Effector CD4-positive, alpha-beta T cell (primary cell): Measurements from ENCODE around the gene OR6K6. TPM values are rescaled to one million over a fixed set of nuclear protein-coding genes. Genes with fewer than 3 reads are reported as not detected.

Experiments
- DNase-seq: peaks from one replicate; pipeline ENCODE4 v3.0.0-alpha.2; 2020
- total RNA-seq: gene quantifications from one replicate; lab custom pipeline; 2026; lab: John Stamatoyannopoulos, UW

Gene OR6K6, protein sequence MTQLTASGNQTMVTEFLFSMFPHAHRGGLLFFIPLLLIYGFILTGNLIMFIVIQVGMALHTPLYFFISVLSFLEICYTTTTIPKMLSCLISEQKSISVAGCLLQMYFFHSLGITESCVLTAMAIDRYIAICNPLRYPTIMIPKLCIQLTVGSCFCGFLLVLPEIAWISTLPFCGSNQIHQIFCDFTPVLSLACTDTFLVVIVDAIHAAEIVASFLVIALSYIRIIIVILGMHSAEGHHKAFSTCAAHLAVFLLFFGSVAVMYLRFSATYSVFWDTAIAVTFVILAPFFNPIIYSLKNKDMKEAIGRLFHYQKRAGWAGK
- not detected for total RNA-seq

DNA sequence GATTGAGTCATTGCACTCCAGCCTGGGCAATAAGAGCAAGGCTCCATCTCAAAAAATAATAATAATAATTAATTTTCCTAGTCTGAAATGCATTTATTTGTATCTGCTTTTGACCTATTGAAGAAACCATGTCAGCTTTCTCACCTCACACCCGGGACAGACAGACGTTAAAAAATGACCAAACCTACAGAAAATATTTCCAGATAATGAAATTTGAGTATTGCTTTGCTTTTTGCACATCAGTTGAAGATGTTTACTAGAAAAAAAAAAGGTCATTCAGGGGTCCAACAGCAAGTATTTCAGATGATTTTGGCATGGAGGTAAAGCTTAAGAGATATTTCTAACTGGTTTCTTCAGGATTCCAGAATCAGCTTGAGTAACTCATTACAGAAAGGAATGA, at the start of gene OR6K6:
Gene OR6K6 (plus strand): TSS at position 301 of the 400 bp plus-strand sequence. CDS start 168 bp downstream, outside the sequence.
- DNase-seq = no peak

GRCh38 chr1:158706096-158706495, 48.4 kb upstream of the OR6K6 start:
- no peak for DNase-seq

DNA sequence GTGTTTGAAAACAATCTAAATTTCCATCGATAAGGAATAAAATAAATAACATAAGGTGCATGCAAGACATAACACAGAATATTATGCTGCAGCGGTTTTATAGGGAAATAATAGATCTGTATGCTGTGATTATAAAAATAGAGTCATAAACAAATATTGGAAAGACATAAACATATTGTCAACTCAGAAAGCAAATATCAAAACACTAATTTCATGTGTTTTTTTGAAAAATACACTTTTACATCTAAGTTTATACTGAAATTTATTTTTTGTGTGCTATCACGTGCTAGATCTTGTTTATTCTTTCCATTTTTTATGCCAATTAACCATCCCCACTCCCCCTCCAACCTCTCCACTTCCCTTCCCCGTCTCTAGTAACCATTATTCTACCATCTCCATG, 43.4 kb upstream of the OR6K6 start:
- no peak for DNase-seq

DNA sequence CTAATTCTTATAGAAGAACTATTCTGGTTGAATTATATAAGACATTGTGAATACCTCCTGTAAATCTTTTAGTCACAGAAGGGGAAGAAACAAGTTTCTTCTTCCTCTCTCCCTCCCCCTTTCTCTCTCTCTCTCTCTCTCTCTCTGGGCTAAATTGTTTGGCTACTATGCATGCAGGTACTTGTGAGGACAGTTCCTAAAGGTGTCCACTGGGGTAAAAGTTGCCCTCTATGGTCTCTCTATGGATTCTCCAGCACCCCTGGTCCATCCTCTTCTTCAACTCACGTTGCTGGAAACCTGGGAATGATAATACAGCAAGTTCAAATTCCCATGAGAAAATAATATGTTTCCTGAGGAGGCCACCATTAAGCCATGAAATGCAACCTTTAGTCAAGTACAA, 39.8 kb upstream of the OR6K6 start:
- DNase-seq = no peak

DNA sequence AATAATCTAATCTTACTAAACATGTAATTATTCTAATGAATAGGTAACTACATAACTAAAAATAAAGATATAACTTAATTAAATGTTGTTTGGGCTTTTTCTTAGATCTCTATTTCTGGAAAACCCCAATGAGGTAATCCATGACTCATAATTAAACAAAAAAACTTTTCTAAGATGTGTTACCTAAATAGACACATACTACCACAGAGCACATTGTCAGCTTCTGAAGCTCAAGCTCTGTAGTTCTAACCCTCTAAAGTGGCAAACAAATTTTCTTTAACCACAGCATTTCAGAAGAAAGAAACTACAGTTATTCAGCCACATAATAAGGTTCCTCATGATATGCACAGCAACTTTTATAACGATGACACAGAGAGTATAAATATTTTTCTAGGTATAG, 38.2 kb upstream of the OR6K6 start:
- no peak for DNase-seq

DNA sequence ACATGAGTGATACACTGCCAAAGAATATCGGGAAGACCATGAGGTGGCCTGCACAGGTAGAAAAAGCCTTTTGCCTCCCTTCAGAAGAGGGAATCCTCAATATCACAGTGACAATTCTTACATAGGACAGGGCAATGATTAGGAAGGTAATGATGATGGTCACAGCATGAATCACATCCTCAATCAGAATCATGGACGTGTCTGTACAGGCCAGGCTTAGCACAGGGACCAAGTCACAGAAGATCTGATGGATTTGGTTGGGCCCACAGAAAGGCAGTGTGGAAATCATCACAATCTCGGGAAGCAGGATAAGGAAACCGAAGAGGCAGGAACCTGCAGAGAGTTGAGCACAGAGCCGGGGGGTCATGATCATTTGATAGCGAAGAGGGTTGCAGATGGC, 37.2 kb upstream of the OR6K6 start:
- DNase-seq = no peak

DNA sequence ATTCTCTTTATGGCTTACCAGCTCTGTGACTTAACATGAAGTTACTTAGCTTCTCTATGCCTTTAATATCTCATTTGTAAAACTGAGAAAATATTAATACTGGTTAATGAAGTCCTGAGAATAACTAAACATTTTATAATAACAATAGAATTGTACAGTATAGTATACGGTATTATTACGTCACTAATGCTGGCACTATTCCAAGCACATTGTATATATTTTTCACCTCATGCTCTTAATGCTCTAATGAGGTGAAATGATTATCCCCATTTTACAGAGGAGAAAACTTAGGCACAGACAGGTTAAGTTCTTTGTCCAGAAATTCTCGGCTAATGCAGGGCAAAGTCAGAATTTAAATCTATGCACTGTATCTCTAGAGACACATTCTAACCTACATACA, 34.9 kb upstream of the OR6K6 start:
- DNase-seq = no peak

DNA sequence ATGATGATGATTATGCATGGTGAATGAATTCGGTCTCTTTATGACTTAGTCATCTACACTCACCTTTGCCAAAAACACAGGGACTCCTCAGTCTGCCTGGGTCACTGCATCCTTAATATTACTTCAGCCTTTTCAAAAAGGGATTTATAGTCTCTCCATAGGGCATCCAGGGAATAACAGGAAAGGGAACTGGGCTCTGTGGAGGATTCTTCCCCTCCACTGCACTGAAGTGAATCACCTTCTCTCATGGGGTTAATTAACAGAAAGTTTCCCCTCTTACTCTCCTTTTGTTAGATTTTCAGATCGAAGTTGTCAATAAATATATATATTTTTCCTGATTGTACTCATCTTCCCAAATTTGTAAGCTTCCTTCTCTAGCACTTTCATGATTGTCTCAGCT, 33.9 kb upstream of the OR6K6 start, which contains the start of gene OR6K3:
Gene OR6K3 (minus strand): TSS at position 101 of the 400 bp plus-strand sequence. CDS start 2,605 bp downstream, outside the sequence.
- no peak for DNase-seq

GRCh38 chr1:158724442-158724841, 30.1 kb upstream of the OR6K6 start:
- DNase-seq = no peak

GRCh38 chr1:158728510-158729225, 25.9 kb upstream of the OR6K6 start:
- DNase-seq = no peak

GRCh38 chr1:158730453-158730852, 24.1 kb upstream of the OR6K6 start:
- no peak for DNase-seq

- no peak for DNase-seq
Observed at GRCh38 chr1:158731707-158732106, 22.8 kb upstream of the OR6K6 start.

- no peak for DNase-seq
Observed at GRCh38 chr1:158732524-158732923, 22.0 kb upstream of the OR6K6 start.

- DNase-seq = no peak
Observed at GRCh38 chr1:158735848-158736247, 18.7 kb upstream of the OR6K6 start.

DNA sequence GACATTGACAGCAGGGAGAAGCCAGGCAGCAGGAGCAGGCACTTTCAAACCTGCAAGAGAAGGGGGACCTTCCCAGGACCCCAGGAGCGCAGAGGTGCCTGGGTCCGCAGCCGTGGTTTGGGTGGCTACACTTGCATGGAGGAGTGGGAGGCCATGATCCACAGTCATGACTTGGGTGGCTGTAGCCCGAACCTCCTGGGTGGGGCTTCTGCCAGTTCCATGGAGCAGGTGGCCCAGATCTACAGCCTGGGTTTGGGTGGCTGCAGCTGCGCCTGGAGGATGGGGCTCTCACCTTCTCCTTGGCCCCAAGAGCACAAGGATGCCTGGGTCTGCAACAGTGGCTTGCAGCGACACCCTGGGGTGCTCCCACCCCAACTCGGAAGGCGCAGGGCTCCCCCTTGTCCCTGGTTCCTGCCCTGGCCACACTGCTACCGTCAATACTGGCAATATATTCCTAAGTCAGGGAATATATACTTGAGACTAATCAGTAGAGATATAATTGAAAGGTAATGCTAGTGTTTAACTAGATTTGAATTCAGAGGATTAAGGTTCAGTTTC, 2.3 kb upstream of the OR6K6 start:
- no peak for DNase-seq

GRCh38 chr1:158771950-158772866, 17.7 kb downstream of the OR6K6 start, which contains the start of gene OR6N1:
Gene OR6N1 (minus strand): TSS chr1:158772195. CDS start chr1:158766682, 5,513 bp downstream.
- no peak for DNase-seq

DNA sequence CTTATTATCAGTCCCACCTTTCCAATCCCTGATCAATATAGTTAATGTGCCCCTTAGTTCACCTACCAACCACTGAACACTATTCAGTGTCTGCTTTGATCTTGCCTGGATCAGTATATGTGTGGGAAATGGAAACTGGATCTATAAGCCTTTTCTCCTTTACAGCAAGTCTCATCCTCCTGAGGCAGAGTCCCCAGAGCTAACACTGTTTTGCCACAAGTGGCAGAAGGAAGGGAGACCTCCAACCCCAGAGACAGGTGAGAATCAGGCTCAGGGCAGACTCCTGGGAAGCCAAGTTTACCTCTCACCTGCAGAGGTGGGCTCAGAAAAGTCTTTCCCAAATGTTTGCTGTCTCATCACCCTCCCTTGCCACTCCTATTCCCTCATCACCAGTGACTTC, 26.6 kb downstream of the OR6K6 start, which contains the start of gene OR6N2:
Gene OR6N2 (minus strand): TSS at position 101 of the 400 bp plus-strand sequence. CDS start 3,569 bp downstream, outside the sequence.
- no peak for DNase-seq

- no peak for DNase-seq
Observed at GRCh38 chr1:158793604-158794003, 39.1 kb downstream of the OR6K6 start.

DNA sequence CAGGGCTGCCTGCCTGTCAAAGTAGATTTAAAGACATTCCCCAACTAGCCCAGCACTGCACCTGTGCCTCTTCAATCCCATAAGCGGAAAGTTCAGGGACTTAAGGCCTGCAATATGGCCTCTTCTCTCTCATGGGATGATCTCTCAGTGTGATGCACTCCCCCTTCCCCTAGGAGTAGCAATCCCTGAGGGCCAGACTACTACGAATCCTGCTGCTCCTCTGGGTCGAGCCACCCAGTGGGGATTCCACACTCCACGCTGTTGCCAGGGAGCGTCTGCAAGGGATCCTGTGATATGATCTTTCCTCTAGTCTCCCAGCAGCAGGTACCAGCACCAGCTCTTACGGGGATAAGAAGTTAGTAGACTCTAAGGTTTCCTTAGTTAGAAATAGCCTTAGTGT, 39.7 kb downstream of the OR6K6 start:
- DNase-seq = no peak

GRCh38 chr1:158798531-158798930, 44.0 kb downstream of the OR6K6 start:
- no peak for DNase-seq

GRCh38 chr1:158799689-158800088, 45.2 kb downstream of the OR6K6 start:
- no peak for DNase-seq

- DNase-seq = no peak
Observed at GRCh38 chr1:158800526-158800925, 46.0 kb downstream of the OR6K6 start.
